Bronchial epithelial cell (primary cell): ENCODE measurements around the gene FBXW2. TPM values are rescaled to one million over a fixed set of nuclear protein-coding genes. Genes with fewer than 3 reads are reported as not detected.
A peak's percentile ranks its signal among the peaks of the same experiment; 100 is the strongest.

Experiments
- DNase-seq: peaks from one replicate; pipeline ENCODE4 v3.0.0-alpha.2; 2010; ENCODE audit warnings: low read depth
- FAIRE-seq: peaks from 2 replicates; lab custom pipeline; 2011; peaks lifted over from hg19 to GRCh38; lab: Jason Lieb, UNC
- H3K27me3 ChIP-seq: 2 replicates; pipeline ENCODE4 v1.5.1; 2011; ENCODE audit warnings: low read length; ENCODE audit not compliant: control insufficient read depth, insufficient read depth
- H3K36me3 ChIP-seq: 2 replicates; pipeline ENCODE4 v1.5.1; 2011; ENCODE audit warnings: low read length; ENCODE audit not compliant: control insufficient read depth, insufficient read depth
- H3K4me3 ChIP-seq: 2 replicates; pipeline ENCODE4 v1.5.1; 2011; ENCODE audit warnings: mild to moderate bottlenecking, low read depth, low read length, control low read depth
- CTCF ChIP-seq: IDR thresholded peaks from 2 replicates; pipeline ENCODE4 v1.5.1; 2011; ENCODE audit warnings: mild to moderate bottlenecking, moderate library complexity, low read length, control low read depth, inconsistent platforms; ENCODE audit not compliant: insufficient read depth, severe bottlenecking
- total RNA-seq: library from RNA; depleted of rRNA; stranded (reverse); fragments of >200 nt; gene quantifications from 2 replicates; pipeline ENCODE4 v1.2.1, GENCODE V29; 2014

The FBXW2 gene
- total RNA-seq, 1 donor from 2014 or later, result 31.1 TPM

- H3K27me3 ChIP-seq, result no peaks in the 10 kb centered on the region
- no peak for TF ChIP-seq CTCF
- no peaks in the 10 kb centered on the region for H3K36me3 ChIP-seq
- H3K4me3 ChIP-seq, result peak overlapping the region; percentile 92
- FAIRE-seq (no peak), DNase-seq (no peak)
Measured at GRCh38 chr9:120713257-120714087, 79.7 kb downstream of the FBXW2 start.

- Histone ChIP-seq H3K27me3 (no peaks in the 10 kb centered on the region), H3K4me3 (peak overlapping the region; percentile 92), H3K36me3 (no peaks in the 10 kb centered on the region)
- no peak for TF ChIP-seq CTCF
- DNase-seq, result no peak
- no peak for FAIRE-seq
Measured at GRCh38 chr9:120712539-120713031, 80.6 kb downstream of the FBXW2 start.

- H3K27me3 ChIP-seq, result no peaks in the 10 kb centered on the region
- FAIRE-seq (no peak), DNase-seq (peak; percentile 50)
- TF ChIP-seq CTCF, result no peak
- H3K4me3 ChIP-seq, result peak overlapping the region; percentile 92
- H3K36me3 ChIP-seq, result no peaks in the 10 kb centered on the region
Measured at GRCh38 chr9:120711841-120712538, 81.2 kb downstream of the FBXW2 start.

- no peaks in the 10 kb centered on the region for H3K36me3 ChIP-seq
- no peak for FAIRE-seq
- H3K4me3 ChIP-seq, result no peak overlapping the region
- no peaks in the 10 kb centered on the region for H3K27me3 ChIP-seq
- no peak for TF ChIP-seq CTCF
- DNase-seq, result no peak
Measured at GRCh38 chr9:120711354-120711753, 81.9 kb downstream of the FBXW2 start.

- Histone ChIP-seq H3K36me3 (no peaks in the 10 kb centered on the region), H3K27me3 (no peaks in the 10 kb centered on the region), H3K4me3 (no peak overlapping the region)
- FAIRE-seq (no peak), DNase-seq (no peak)
- no peak for TF ChIP-seq CTCF
Measured at GRCh38 chr9:120710110-120710981, 82.9 kb downstream of the FBXW2 start.
